ENCODE results near the gene RCOR1.

RCOR1 gene

GRCh38 chr14:102668291-102668873, 75.9 kb downstream of the RCOR1 start:
- no peak for DNase-seq (ENCODE audit: low read depth in 4 of 4, low spot score in 1 of 4)

DNA sequence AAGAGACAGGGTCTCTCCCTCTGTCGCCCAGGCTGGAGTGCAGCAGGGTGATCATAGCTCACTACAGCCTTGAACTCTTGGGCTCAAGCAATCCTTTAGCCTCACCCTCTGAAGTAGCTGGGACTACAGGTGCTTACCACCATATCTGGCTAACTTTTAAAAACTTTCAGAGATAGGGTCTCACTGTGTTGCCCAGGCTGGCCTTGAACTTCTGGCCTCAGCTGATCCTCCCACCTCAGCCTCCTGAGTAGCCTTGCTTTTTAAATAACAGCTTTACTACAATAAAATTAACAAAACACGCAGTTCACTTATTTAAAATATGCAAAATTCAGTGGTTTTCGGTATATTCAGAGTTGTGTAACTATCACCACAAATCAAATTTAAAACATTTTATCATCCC, 79.0 kb downstream of the RCOR1 start:
- no peak for DNase-seq (ENCODE audit: low read depth in 4 of 4, low spot score in 1 of 4)

- DNase-seq (ENCODE audit: low read depth in 4 of 4, low spot score in 1 of 4): no peak
These were observed 80.0 kb downstream of the RCOR1 start for GRCh38 chr14:102672410-102672960.

GRCh38 chr14:102675396-102675795, 82.9 kb downstream of the RCOR1 start:
- no peak for DNase-seq (ENCODE audit: low read depth in 4 of 4, low spot score in 1 of 4)

- DNase-seq (ENCODE audit: low read depth in 4 of 4, low spot score in 1 of 4): no peak
These were observed 85.9 kb downstream of the RCOR1 start for GRCh38 chr14:102678394-102678793.

DNA sequence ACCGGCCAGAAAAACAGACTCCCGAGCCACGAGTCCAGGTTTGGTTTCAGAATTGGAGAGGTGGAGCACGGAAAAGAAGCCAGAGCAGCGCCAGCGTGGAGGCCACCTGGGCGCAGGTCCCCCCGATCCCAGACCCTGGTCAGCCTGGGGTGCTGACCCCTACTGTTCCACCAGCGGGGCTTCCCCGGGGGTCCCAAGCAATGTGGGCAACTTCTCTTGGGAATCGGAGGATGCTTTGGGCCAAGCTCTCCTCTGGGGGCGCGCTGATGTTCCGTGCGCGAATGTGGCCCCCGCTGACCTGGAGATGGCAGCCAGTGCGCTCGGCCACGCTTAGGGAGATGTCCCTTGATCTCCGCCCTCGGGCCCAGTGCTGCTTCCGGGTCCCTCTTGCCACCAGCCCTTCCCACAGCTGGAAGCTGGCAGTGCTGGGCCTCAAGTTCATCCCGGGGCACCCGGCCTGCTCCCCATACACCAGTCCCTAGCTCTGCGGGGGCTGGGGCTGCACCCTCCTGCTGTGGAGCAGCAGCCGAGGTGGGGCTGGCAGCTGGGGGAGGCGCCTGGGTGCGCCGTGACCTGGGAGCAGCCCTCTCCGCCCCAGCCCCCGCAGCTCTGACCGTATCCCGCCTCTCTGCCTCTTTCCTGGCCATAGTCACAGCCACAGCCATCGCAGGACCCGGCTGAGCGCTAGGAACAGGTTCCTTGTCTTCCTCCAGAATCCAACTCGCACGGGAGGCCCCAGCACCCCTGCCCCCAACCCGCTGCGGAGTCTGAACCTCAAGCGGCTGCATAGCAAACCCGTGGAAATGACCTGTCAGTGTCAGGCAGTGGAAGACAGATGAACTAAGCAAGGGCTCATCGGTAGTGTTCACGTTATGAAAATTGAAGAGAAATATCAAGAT, 91.2 kb downstream of the RCOR1 start:
- no peak for DNase-seq (ENCODE audit: low read depth in 4 of 4, low spot score in 1 of 4)

- DNase-seq (ENCODE audit: low read depth in 4 of 4, low spot score in 1 of 4): no peak
These were observed 91.8 kb downstream of the RCOR1 start for GRCh38 chr14:102684298-102684663.

- no peak for DNase-seq (ENCODE audit: low read depth in 4 of 4, low spot score in 1 of 4)
These were observed 93.8 kb downstream of the RCOR1 start for GRCh38 chr14:102686196-102686801.

- no peak for DNase-seq (ENCODE audit: low read depth in 4 of 4, low spot score in 1 of 4)
These were observed 95.8 kb downstream of the RCOR1 start for GRCh38 chr14:102688290-102688689.

DNA sequence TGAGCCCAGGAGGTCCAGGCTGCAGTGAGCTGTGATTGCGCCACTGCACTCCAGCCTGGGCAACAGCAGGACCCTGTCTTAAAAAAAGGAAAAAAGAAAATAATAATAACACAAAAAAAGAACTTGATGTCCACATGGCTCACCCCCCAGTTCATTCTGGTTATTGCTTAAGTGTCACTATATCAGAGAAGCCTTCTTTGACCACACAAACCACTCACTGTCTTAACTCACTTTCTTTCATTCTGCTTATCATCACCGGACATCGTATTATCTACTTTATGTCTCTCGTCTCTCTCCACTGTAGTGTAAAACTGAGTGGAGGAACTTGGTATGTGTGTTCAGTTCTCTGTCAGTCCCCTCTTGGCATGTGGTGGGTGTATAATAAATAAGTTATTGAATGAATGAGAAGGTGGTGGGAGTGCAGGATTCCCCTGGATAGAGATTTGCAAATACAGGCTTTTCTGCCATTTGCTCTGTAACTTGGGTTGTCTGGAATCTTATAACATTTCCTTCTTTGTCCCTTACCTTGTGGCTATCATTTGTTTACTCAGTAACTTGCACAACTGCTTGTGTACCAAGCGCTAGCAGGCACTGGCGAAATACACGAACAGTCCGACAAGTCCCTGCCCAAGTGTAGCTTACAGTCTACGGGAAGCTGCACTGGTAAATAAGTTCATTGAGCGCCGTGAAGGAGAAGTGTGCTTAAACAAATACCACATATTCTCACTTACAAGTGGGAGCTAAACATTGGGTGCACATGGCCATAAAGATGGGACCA, 98.2 kb downstream of the RCOR1 start:
- DNase-seq (ENCODE audit: low read depth in 4 of 4, low spot score in 1 of 4): no peak

DNA sequence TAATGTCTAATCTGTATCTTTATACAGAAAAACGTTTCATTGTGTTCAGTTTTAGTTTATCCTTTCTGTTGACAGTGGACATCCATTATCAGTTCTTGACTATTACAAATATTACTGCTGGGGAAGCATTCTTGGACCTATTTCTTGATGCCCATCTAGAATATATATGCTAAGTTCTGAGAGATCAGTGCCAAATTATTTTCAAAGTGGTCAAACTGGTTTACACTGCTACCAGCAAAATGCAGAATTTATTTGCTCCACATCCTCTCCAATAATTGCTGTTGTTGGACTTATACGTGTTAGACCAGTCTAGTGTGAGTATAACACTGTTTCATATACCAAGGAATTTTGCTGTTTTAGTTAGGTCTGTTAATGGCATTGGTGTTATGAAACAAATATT, 99.3 kb downstream of the RCOR1 start:
- no peak for DNase-seq (ENCODE audit: low read depth in 4 of 4, low spot score in 1 of 4)

DNA sequence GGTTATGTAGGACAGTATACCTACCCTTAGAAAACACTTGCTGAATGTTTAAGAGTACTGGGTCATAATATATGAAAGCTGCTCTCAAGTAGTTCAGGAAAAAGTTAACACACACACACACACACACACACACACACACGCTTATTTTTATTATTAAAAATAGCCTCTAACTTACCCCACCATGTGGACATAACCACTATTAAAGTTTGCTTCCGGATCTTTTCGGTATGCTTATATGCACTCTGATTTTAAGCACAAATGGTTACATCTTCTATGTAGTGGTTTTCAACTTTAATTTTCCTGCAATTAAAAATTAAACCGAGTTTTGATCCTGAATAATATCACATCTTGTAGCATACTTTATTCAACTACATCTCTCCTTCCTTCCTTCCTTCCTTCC, 99.9 kb downstream of the RCOR1 start:
- DNase-seq (ENCODE audit: low read depth in 4 of 4, low spot score in 1 of 4): no peak

- DNase-seq (ENCODE audit: low read depth in 4 of 4, low spot score in 1 of 4): no peak
These were observed 100.7 kb downstream of the RCOR1 start for GRCh38 chr14:102693006-102693755.

GRCh38 chr14:102694530-102695166, 102.2 kb downstream of the RCOR1 start:
- DNase-seq (ENCODE audit: low read depth in 4 of 4, low spot score in 1 of 4): peak; percentile 33 to 46 (median 39)

- DNase-seq (ENCODE audit: low read depth in 4 of 4, low spot score in 1 of 4): no peak
These were observed 102.7 kb downstream of the RCOR1 start for GRCh38 chr14:102695167-102695555.

DNA sequence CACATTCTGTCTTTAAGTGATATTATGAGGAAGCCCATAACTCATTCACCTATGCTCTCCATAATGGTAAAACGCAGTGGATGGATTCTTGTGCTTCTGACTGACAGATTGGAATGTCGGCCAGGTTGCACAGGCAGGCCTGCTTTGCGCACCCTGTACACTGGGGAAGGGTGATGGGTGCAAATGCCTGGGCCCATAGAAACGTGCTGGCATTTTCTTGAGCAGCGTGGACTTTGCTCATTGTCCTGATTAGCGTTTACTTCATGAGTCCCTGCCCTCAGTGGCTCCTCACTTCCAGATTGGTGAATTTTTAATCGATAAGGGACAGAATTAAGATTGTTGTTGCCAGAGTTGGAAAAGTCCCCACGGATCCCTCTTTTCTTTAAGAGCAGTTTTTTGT, 103.9 kb downstream of the RCOR1 start:
- no peak for DNase-seq (ENCODE audit: low read depth in 4 of 4, low spot score in 1 of 4)

- DNase-seq (ENCODE audit: low read depth in 4 of 4, low spot score in 1 of 4): no peak
These were observed 104.5 kb downstream of the RCOR1 start for GRCh38 chr14:102696856-102697495.

DNA sequence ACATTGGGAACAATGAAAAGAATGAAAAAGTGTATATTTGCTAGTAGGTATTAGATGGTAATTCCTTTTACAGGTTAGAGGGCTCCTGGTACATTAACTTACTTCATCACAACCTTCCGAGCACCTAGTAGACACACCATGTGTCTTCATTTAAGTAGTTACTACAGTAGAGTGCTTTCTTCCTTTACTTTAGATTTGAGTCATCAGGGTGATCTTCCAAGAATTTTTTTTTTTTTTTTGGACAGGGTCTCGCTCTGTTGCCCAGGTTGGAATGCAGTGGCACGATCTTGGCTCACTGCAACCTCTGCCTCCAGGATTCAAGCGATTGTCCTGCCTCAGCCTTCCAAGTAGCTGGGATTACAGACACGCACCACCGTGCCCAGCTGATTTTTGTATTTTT, 105.1 kb downstream of the RCOR1 start:
- DNase-seq (ENCODE audit: low read depth in 4 of 4, low spot score in 1 of 4): no peak

DNA sequence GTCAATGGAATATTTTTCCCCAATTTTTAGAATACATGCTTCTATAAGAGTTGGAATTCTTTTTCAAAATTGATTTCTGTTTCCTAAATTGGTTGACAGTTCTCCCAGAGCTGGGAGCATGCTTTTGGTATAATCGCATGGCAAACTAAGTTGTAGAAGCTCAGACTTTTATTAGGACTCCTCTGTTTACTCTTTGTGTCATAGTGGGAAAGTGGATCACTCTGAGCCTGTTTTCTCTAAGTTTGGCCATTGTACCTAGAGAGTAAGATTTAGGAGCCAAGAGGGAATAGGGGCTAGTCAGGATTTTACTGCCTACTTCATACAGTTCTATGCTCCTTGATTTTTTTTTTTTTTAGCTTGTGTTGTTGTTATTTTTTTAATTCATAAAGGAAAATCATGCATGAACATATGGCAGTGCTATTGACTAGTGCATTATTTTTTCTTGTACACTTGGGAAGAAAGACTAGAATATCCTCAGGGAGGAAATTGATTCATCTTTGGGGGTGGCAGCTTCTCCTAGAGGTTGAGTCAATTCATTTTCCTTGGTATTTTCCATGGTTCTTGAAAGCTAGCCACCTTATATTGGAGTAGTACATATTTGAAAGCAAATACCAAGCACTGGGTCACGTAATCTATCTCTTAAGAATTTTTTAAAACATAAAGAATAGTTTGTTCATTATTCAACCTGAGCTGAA, 107.1 kb downstream of the RCOR1 start:
- DNase-seq (ENCODE audit: low read depth in 4 of 4, low spot score in 1 of 4): no peak

All from stimulated activated CD4-positive, alpha-beta T cell treated with anti-CD3 and anti-CD28 coated beads, Interleukin-1b, Interleukin-23, amount 100 ng/mL, for 24 hours (primary cell).